Endothelial cell of umbilical vein (primary cell): Measurements from ENCODE around the gene EPB41L4B. TPM values are rescaled to one million over a fixed set of nuclear protein-coding genes. Genes with fewer than 3 reads are reported as not detected.

Experiments used
- BruUV-seq: library from RNA; stranded (reverse); fragments of 400-500 nt; replicated peaks from 2 replicates; lab custom pipeline; 2021; lab: Mats Ljungman, UMichigan
- CTCF ChIA-PET: fragments of 300-600, 350-600 bp; sonication (Branson Sonifier 250); formaldehyde crosslinking; loops from one replicate; lab custom pipeline; 2021; ENCODE audit warnings: antibody characterized with exemption, inconsistent platforms; lab: Charles Lee
- POLR2A ChIA-PET: fragments of 300-600, 350-600 bp; sonication (Branson Sonifier 250); formaldehyde crosslinking; loops from one replicate; lab custom pipeline; 2021; ENCODE audit warnings: antibody characterized with exemption, inconsistent platforms; lab: Charles Lee
- DNase-seq: peaks from one replicate; pipeline ENCODE4 v3.0.0-alpha.2; 2011; ENCODE audit warnings: low read depth, low spot score
- FAIRE-seq: peaks from 2 replicates; lab custom pipeline; 2011; peaks lifted over from hg19 to GRCh38; lab: Jason Lieb, UNC
- H2AFZ ChIP-seq: 2 replicates; pipeline ENCODE4 v1.6.0; 2012; ENCODE audit warnings: low read depth, low read length, control low read depth, inconsistent platforms
- H3K27ac ChIP-seq: 2 replicates; pipeline ENCODE4 v1.5.1; 2011; ENCODE audit warnings: low read depth, mild to moderate bottlenecking, control low read depth, low read length, moderate library complexity; ENCODE audit not compliant: insufficient read depth
- H3K27me3 ChIP-seq, 2 experiments: 2 replicates each; pipeline versions ENCODE4 v1.6.0 to v1.6.1; 2011; ENCODE audit warnings: low read length in 2 of 2, mixed read lengths in 1 of 2; ENCODE audit not compliant: control insufficient read depth in 2 of 2, insufficient read depth in 2 of 2
- H3K36me3 ChIP-seq, 2 experiments: 2 replicates in 1 of 2; 3 replicates in 1 of 2; pipeline ENCODE4 v1.5.1; 2011; ENCODE audit warnings: low read length in 2 of 2, mild to moderate bottlenecking in 1 of 2, moderate library complexity in 1 of 2; ENCODE audit not compliant: control insufficient read depth in 2 of 2, insufficient read depth in 2 of 2; ENCODE audit errors: extremely low read depth in 1 of 2
- H3K4me1 ChIP-seq: 3 replicates; pipeline ENCODE4 v1.5.1; 2011; ENCODE audit warnings: mild to moderate bottlenecking, low read length; ENCODE audit not compliant: control insufficient read depth, insufficient read depth; ENCODE audit errors: extremely low read depth
- H3K4me2 ChIP-seq: 2 replicates; pipeline ENCODE4 v1.6.1; 2011; ENCODE audit warnings: low read length, control low read depth, mixed read lengths; ENCODE audit not compliant: insufficient read depth
- H3K4me3 ChIP-seq, 3 experiments: fragments of 200-600 bp in 1 of 3; sonication (generic), shearing (Covaris generic) in 1 of 3; replicated peaks in 1 of 3; 2 replicates each; pipeline ENCODE4 v1.5.1; 2011 to 2016; ENCODE audit warnings: control low read depth in 3 of 3, low read length in 3 of 3, mild to moderate bottlenecking in 2 of 3, inconsistent platforms in 1 of 3, low read depth in 1 of 3, moderate library complexity in 1 of 3; ENCODE audit not compliant: insufficient read depth in 1 of 3
- H3K79me2 ChIP-seq: 2 replicates; pipeline ENCODE4 v1.6.0; 2012; ENCODE audit warnings: low read length, inconsistent platforms; ENCODE audit not compliant: control insufficient read depth, insufficient read depth
- H3K9ac ChIP-seq: replicated peaks from 2 replicates; pipeline ENCODE3; 2011; ENCODE audit warnings: low read length, control low read depth; ENCODE audit not compliant: insufficient read depth; ENCODE audit errors: extremely low read depth
- H3K9me1 ChIP-seq: replicated peaks from 3 replicates; pipeline ENCODE4 v1.6.0; 2011; ENCODE audit warnings: mild to moderate bottlenecking, low read length; ENCODE audit not compliant: control insufficient read depth, insufficient read depth; ENCODE audit errors: extremely low read depth
- H3K9me3 ChIP-seq: replicated peaks from 2 replicates; pipeline ENCODE4 v1.5.1; 2012; ENCODE audit warnings: low read length, inconsistent platforms; ENCODE audit not compliant: control insufficient read depth, insufficient read depth
- H4K20me1 ChIP-seq: replicated peaks from 2 replicates; pipeline ENCODE3; 2011; ENCODE audit warnings: mild to moderate bottlenecking, low read length; ENCODE audit not compliant: control insufficient read depth, insufficient read depth; ENCODE audit errors: extremely low read depth
- CTCF ChIP-seq, 2 donors: IDR thresholded peaks; 1 replicate in 1 of 2; 2 replicates in 1 of 2; pipeline ENCODE4 v1.5.1; 2011; ENCODE audit warnings: low read length in 2 of 2, mild to moderate bottlenecking in 2 of 2, moderate library complexity in 2 of 2, control low read depth in 1 of 2, inconsistent platforms in 1 of 2, low read depth in 1 of 2; ENCODE audit not compliant: insufficient read depth in 1 of 2; ENCODE audit errors: extremely low read depth in 1 of 2
- EZH2 ChIP-seq: IDR thresholded peaks from 2 replicates; pipeline ENCODE4 v1.6.1; 2012; ENCODE audit warnings: borderline replicate concordance, low read depth, mild to moderate bottlenecking, moderate library complexity, low read length, inconsistent platforms; ENCODE audit not compliant: severe bottlenecking
- FOS ChIP-seq: IDR thresholded peaks from 2 replicates; pipeline ENCODE4 v1.6.1; 2011; ENCODE audit warnings: mild to moderate bottlenecking, low read length, moderate library complexity, borderline replicate concordance; ENCODE audit not compliant: insufficient read depth
- JUN ChIP-seq: IDR thresholded peaks from 2 replicates; pipeline ENCODE4 v1.6.1; 2011; ENCODE audit warnings: borderline replicate concordance, low read depth; ENCODE audit not compliant: insufficient read length, insufficient read depth
- MAX ChIP-seq: IDR thresholded peaks from 2 replicates; pipeline ENCODE4 v1.6.1; 2011; ENCODE audit not compliant: insufficient read depth, insufficient read length
- POLR2A ChIP-seq: IDR thresholded peaks from 2 replicates; pipeline ENCODE4 v1.6.1; 2012; ENCODE audit warnings: low read depth, mild to moderate bottlenecking, control low read depth, low read length
- dilution Hi-C: fragments of 300-500 bp; cut with MboI; formaldehyde crosslinking; loops from one replicate; pipeline ENCODE4 v1.15.0; 2019; ENCODE audit warnings: low sequenced_read_pairs; ENCODE audit not compliant: extremely low pct_ligation_motif_present
- intact Hi-C: fragments of 100-400 bp; cut with micrococcal nuclease; formaldehyde crosslinking; loops from one replicate; pipeline ENCODE4 v1.10.0; 2022
- polyA plus RNA-seq, 4 experiments: library from polyadenylated mRNA; depleted of rRNA in 3 of 4; stranded (reverse) in 3 of 4; unstranded in 1 of 4; fragments of >200 nt; gene quantifications; 2 replicates each; pipeline versions ENCODE4 v1.2.1 to v1.2.3, GENCODE V29; 2011 to 2012; ENCODE audit warnings: missing spikeins in 1 of 4
- total RNA-seq: library from RNA; stranded (reverse); gene quantifications from 2 replicates; pipeline ENCODE4 v1.2.3, GENCODE V29; 2021

EPB41L4B gene
- total and polyA plus RNA-seq, 2 donors (not counting 3 experiments of a cell fraction or from before 2014, with no cell fraction given), result 0.10 to 0.15 TPM

GRCh38 chr9:109159583-109159982 lies 161.3 kb downstream of the EPB41L4B start:
- Histone ChIP-seq H3K4me1 (no peaks in the 10 kb centered on the region), H3K36me3 (no peaks in the 10 kb centered on the region), H3K27me3 (peaks cover 3 to 4% of the 10 kb centered on the region in 2 experiments), H2AFZ (no peak overlapping the region), H3K9me3 (no peaks in the 10 kb centered on the region), H3K4me3 (no peak overlapping the region), H3K9me1 (no peaks in the 10 kb centered on the region), H3K79me2 (no peaks in the 10 kb centered on the region), H3K27ac (no peak overlapping the region), H3K4me2 (no peak overlapping the region), H3K9ac (no peak overlapping the region), H4K20me1 (no peaks in the 10 kb centered on the region)
- ChIA-PET CTCF (no interaction called here), POLR2A (no interaction called here)
- dilution Hi-C loops, result no loop called here
- no TSS peak for BruUV-seq
- TF ChIP-seq EZH2 (no peak), CTCF (IDR thresholded peaks at IDR 0.05; ENCODE audit: extremely low read depth in 1 of 2, insufficient read depth in 1 of 2, low read depth in 1 of 2, low read length in 2 of 2) (no peak), FOS (no peak), MAX (no peak), POLR2A (no peak), JUN (no peak)
- intact Hi-C loops, result no loop called here
- DNase-seq, result no peak
- FAIRE-seq, result no peak
